ENCODE measurements around the gene RNF180.

DNA sequence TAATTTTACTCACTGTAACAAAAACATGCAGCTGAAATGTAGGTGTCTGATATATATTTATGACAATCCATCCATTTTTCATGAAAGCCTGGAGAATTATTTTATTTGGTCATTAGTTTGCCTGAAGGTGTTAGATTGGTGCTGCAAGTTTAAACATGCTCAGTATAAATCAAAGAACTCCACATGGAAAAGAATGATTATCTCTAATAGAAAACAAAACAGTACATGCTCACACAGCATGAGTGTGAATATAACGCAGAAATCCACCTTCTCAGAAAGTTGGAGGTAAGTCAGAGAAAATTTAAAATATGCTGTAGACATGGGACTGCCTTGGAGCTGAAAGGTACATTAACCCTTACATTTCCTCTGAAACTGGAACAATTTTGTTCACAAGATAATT lies 174.7 kb downstream of the RNF180 start:
- TF ChIP-seq ESRRG (CRISPR knock-in tag; IDR thresholded peaks at IDR 0.05) = no peak
- TF ChIP-seq CSDC2 (CRISPR knock-in tag; IDR thresholded peaks at IDR 0.05) = no peak
- TF ChIP-seq, protein P1, sequence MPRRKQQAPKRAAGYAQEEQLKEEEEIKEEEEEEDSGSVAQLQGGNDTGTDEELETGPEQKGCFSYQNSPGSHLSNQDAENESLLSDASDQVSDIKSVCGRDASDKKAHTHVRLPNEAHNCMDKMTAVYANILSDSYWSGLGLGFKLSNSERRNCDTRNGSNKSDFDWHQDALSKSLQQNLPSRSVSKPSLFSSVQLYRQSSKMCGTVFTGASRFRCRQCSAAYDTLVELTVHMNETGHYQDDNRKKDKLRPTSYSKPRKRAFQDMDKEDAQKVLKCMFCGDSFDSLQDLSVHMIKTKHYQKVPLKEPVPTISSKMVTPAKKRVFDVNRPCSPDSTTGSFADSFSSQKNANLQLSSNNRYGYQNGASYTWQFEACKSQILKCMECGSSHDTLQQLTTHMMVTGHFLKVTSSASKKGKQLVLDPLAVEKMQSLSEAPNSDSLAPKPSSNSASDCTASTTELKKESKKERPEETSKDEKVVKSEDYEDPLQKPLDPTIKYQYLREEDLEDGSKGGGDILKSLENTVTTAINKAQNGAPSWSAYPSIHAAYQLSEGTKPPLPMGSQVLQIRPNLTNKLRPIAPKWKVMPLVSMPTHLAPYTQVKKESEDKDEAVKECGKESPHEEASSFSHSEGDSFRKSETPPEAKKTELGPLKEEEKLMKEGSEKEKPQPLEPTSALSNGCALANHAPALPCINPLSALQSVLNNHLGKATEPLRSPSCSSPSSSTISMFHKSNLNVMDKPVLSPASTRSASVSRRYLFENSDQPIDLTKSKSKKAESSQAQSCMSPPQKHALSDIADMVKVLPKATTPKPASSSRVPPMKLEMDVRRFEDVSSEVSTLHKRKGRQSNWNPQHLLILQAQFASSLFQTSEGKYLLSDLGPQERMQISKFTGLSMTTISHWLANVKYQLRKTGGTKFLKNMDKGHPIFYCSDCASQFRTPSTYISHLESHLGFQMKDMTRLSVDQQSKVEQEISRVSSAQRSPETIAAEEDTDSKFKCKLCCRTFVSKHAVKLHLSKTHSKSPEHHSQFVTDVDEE (CRISPR knock-in tag; IDR thresholded peaks at IDR 0.05) = no peak
- no peak for TF ChIP-seq SNAI2 (CRISPR knock-in tag; IDR thresholded peaks at IDR 0.05)
- TF ChIP-seq PATZ1 (CRISPR knock-in tag; IDR thresholded peaks at IDR 0.05; ENCODE audit: borderline replicate concordance) = no peak
- TF ChIP-seq CREB5 (CRISPR knock-in tag; IDR thresholded peaks at IDR 0.05; ENCODE audit: low read depth) = no peak
- no peak for TF ChIP-seq ZFP30 (CRISPR knock-in tag; IDR thresholded peaks at IDR 0.05)
- no peak for TF ChIP-seq ZNF8 (CRISPR knock-in tag; IDR thresholded peaks at IDR 0.05)
- TF ChIP-seq, protein P2, sequence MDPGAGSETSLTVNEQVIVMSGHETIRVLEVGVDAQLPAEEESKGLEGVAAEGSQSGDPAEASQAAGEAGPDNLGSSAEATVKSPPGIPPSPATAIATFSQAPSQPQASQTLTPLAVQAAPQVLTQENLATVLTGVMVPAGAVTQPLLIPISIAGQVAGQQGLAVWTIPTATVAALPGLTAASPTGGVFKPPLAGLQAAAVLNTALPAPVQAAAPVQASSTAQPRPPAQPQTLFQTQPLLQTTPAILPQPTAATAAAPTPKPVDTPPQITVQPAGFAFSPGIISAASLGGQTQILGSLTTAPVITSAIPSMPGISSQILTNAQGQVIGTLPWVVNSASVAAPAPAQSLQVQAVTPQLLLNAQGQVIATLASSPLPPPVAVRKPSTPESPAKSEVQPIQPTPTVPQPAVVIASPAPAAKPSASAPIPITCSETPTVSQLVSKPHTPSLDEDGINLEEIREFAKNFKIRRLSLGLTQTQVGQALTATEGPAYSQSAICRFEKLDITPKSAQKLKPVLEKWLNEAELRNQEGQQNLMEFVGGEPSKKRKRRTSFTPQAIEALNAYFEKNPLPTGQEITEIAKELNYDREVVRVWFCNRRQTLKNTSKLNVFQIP (CRISPR knock-in tag; IDR thresholded peaks at IDR 0.05; ENCODE audit: borderline replicate concordance, low read depth) = no peak
- no peak for TF ChIP-seq TCF4 (CRISPR knock-in tag; IDR thresholded peaks at IDR 0.05; ENCODE audit: borderline replicate concordance)
- TF ChIP-seq BACH2 (CRISPR knock-in tag; IDR thresholded peaks at IDR 0.05; ENCODE audit: borderline replicate concordance) = no peak
- no peak for TF ChIP-seq ZNF565 (CRISPR knock-in tag; conservative IDR thresholded peaks at IDR 0.05; ENCODE audit: low read depth)
- TF ChIP-seq ZFP3 (CRISPR knock-in tag; IDR thresholded peaks at IDR 0.05) = no peak
